ENCODE measurements around the gene LRRN2.

The LRRN2 gene

DNA sequence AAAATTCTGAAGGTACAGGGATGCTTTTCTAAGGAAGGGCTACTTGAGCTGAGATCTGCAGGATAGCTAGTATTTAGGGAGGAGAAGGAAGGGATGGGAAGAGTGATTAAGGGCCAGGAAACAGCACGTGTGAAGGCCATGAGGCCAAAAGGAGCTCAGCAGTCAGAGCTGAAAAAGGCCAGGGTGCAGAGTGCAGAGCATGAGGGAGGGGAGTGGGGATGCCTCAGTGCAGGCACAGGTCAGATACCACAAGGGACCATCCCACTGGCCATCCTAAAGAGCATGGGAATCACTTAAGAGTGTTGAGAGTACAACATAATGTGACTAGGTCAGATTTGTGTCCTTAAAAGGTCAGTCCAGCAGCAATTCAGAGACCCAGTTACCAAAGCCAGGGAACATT lies 16.0 kb downstream of the LRRN2 start:
- Histone ChIP-seq H2BK5ac (ENCODE audit: low read length) (no peak overlapping the region), H3K36me3 (replicated peaks in 1 of 2; ENCODE audit: control insufficient read depth in 2 of 2, insufficient read depth in 2 of 2, low read length in 2 of 2) (no peaks in the 10 kb centered on the region), H3K27ac (replicated peaks; ENCODE audit: low read length) (no peak overlapping the region), H3K14ac (ENCODE audit: low read length) (no peak overlapping the region), H3K9me3 (replicated peaks in 1 of 2; ENCODE audit: control insufficient read depth in 2 of 2, insufficient read depth in 1 of 2, low read depth in 1 of 2, low read length in 2 of 2) (no peaks in the 10 kb centered on the region), H4K91ac (ENCODE audit: low read depth, low read length, poor library complexity) (no peak overlapping the region), H3K18ac (ENCODE audit: low read length) (no peak overlapping the region), H2AFZ (ENCODE audit: low read length) (no peak overlapping the region), H3K4me1 (ENCODE audit: control insufficient read depth in 2 of 2, insufficient read depth in 1 of 2, low read depth in 1 of 2, low read length in 2 of 2) (peaks cover 4% of the 10 kb centered on the region in 2 donors), H3K27me3 (ENCODE audit: control insufficient read depth in 3 of 3, insufficient read depth in 3 of 3, low read depth in 1 of 3, low read length in 3 of 3) (peaks cover 0 to 6% (median 0%) of the 10 kb centered on the region in 3 experiments), H3K4me3 (ENCODE audit: low read length in 2 of 2) (no peak overlapping the region), H3K4me2 (ENCODE audit: insufficient read depth, low read length, poor library complexity, severe bottlenecking) (no peak overlapping the region), H2BK120ac (ENCODE audit: low read depth, low read length) (no peak overlapping the region), H3K4ac (ENCODE audit: low read length) (no peak overlapping the region), H2BK12ac (ENCODE audit: low read length) (no peak overlapping the region), H2AK5ac (ENCODE audit: low read depth, low read length) (no peak overlapping the region), H3K23ac (ENCODE audit: low read depth, low read length, poor library complexity) (no peak overlapping the region), H4K8ac (ENCODE audit: low read depth, low read length) (no peak overlapping the region), H3K79me1 (ENCODE audit: low read depth, low read length) (no peaks in the 10 kb centered on the region), H2BK15ac (ENCODE audit: low read length) (no peak overlapping the region), H3K9ac (ENCODE audit: low read depth, low read length, poor library complexity) (no peak overlapping the region)
- DNase-seq (ENCODE audit: low spot score): no peak
- WGBS, 2 donors (ENCODE audit: extremely low coverage in 2 of 2, insufficient read length in 2 of 2, insufficient replicate concordance in 1 of 2): no CpG with 5 or more reads among the region's 1 CpG

DNA sequence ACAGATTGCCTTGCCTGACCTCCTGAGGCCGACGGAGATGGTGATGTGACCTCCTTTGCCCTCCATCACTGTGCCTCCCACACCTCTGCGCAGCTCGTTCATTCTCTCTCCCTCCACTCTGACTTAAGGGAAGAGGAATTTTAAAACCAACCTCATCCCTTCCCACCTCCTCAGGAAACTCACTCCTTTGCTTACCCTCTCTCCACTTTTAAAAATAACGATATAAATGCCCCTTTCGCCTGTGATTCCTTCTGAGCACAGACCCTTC lies 21.2 kb downstream of the LRRN2 start:
- no peak overlapping the region for H3K4ac ChIP-seq (ENCODE audit: low read length)
- H4K8ac ChIP-seq (ENCODE audit: low read depth, low read length): no peak overlapping the region
- WGBS, 2 donors (ENCODE audit: extremely low coverage in 2 of 2, insufficient read length in 2 of 2, insufficient replicate concordance in 1 of 2): no CpG with 5 or more reads among the region's 6 CpGs
- no peaks in the 10 kb centered on the region for H3K36me3 ChIP-seq (replicated peaks in 1 of 2; ENCODE audit: control insufficient read depth in 2 of 2, insufficient read depth in 2 of 2, low read length in 2 of 2)
- no peak overlapping the region for H4K91ac ChIP-seq (ENCODE audit: low read depth, low read length, poor library complexity)
- H3K18ac ChIP-seq (ENCODE audit: low read length): no peak overlapping the region
- H3K4me2 ChIP-seq (ENCODE audit: insufficient read depth, low read length, poor library complexity, severe bottlenecking): no peak overlapping the region
- peak overlapping the region; percentile 82 for H2AFZ ChIP-seq (ENCODE audit: low read length)
- H3K27ac ChIP-seq (replicated peaks; ENCODE audit: low read length): no peak overlapping the region
- no peak overlapping the region for H2AK5ac ChIP-seq (ENCODE audit: low read depth, low read length)
- H3K27me3 ChIP-seq (ENCODE audit: control insufficient read depth in 3 of 3, insufficient read depth in 3 of 3, low read depth in 1 of 3, low read length in 3 of 3): no peaks in the 10 kb centered on the region
- DNase-seq (ENCODE audit: low spot score): no peak
- no peak overlapping the region for H2BK120ac ChIP-seq (ENCODE audit: low read depth, low read length)
- H2BK5ac ChIP-seq (ENCODE audit: low read length): no peak overlapping the region
- no peaks in the 10 kb centered on the region for H3K79me1 ChIP-seq (ENCODE audit: low read depth, low read length)
- H3K14ac ChIP-seq (ENCODE audit: low read length): no peak overlapping the region
- H3K9ac ChIP-seq (ENCODE audit: low read depth, low read length, poor library complexity): no peak overlapping the region
- no peaks in the 10 kb centered on the region for H3K9me3 ChIP-seq (replicated peaks in 1 of 2; ENCODE audit: control insufficient read depth in 2 of 2, insufficient read depth in 1 of 2, low read depth in 1 of 2, low read length in 2 of 2)
- no peak overlapping the region for H2BK12ac ChIP-seq (ENCODE audit: low read length)
- H3K23ac ChIP-seq (ENCODE audit: low read depth, low read length, poor library complexity): no peak overlapping the region
- peaks cover 12 to 17% of the 10 kb centered on the region in 2 donors for H3K4me1 ChIP-seq (ENCODE audit: control insufficient read depth in 2 of 2, insufficient read depth in 1 of 2, low read depth in 1 of 2, low read length in 2 of 2)
- no peak overlapping the region for H2BK15ac ChIP-seq (ENCODE audit: low read length)
- H3K4me3 ChIP-seq (ENCODE audit: low read length in 2 of 2): no peak overlapping the region

DNA sequence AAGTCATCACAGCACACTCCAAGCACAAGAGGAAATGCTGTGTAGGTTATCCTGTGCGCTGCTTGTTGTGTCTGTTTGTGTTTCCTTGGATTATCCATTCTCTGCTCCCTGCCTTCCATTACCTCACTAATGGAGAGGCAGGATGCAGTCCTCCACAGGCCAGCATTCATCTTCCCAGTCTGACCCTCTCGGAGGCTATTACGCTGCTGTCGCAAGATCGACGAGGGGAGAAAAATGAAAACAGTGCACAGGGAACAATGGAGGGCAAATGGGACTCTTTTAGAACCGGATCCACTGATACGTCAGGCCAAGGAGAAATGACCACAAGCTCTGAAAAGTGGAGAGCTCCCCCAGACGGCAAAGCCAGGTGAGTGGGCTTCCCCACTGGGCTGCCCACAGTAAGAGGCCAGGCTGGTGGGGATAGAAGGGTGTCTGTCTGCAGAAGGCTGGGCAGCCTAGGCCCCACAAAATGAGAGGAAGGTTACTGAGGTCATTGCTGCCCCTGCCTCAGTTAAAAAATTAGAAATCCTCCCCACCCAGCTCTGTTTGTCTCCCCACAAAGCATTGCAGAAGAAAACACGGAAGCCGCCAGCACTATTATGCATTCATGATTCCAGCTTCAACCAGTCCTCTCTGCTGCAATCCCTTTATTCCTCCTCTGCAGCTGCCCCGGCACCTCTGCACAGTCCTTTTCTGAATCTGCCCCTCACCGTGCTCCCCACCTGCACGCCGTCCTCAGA lies 21.7 kb downstream of the LRRN2 start:
- no peaks in the 10 kb centered on the region for H3K9me3 ChIP-seq (replicated peaks in 1 of 2; ENCODE audit: control insufficient read depth in 2 of 2, insufficient read depth in 1 of 2, low read depth in 1 of 2, low read length in 2 of 2)
- no peak for DNase-seq (ENCODE audit: low spot score)
- H2BK12ac ChIP-seq (ENCODE audit: low read length): no peak overlapping the region
- no peaks in the 10 kb centered on the region for H3K27me3 ChIP-seq (ENCODE audit: control insufficient read depth in 3 of 3, insufficient read depth in 3 of 3, low read depth in 1 of 3, low read length in 3 of 3)
- no peak overlapping the region for H3K4ac ChIP-seq (ENCODE audit: low read length)
- no CpG with 5 or more reads among the region's 15 CpGs for WGBS, 2 donors (ENCODE audit: extremely low coverage in 2 of 2, insufficient read length in 2 of 2, insufficient replicate concordance in 1 of 2)
- H3K79me1 ChIP-seq (ENCODE audit: low read depth, low read length): no peaks in the 10 kb centered on the region
- no peak overlapping the region for H3K4me3 ChIP-seq (ENCODE audit: low read length in 2 of 2)
- no peak overlapping the region for H4K91ac ChIP-seq (ENCODE audit: low read depth, low read length, poor library complexity)
- no peak overlapping the region for H3K14ac ChIP-seq (ENCODE audit: low read length)
- H4K8ac ChIP-seq (ENCODE audit: low read depth, low read length): no peak overlapping the region
- no peak overlapping the region for H2BK120ac ChIP-seq (ENCODE audit: low read depth, low read length)
- no peak overlapping the region for H3K23ac ChIP-seq (ENCODE audit: low read depth, low read length, poor library complexity)
- H3K9ac ChIP-seq (ENCODE audit: low read depth, low read length, poor library complexity): no peak overlapping the region
- peaks cover 12 to 17% of the 10 kb centered on the region in 2 donors for H3K4me1 ChIP-seq (ENCODE audit: control insufficient read depth in 2 of 2, insufficient read depth in 1 of 2, low read depth in 1 of 2, low read length in 2 of 2)
- H3K18ac ChIP-seq (ENCODE audit: low read length): no peak overlapping the region
- no peak overlapping the region for H2AK5ac ChIP-seq (ENCODE audit: low read depth, low read length)
- no peak overlapping the region for H3K4me2 ChIP-seq (ENCODE audit: insufficient read depth, low read length, poor library complexity, severe bottlenecking)
- peak overlapping the region; percentile 82 for H2AFZ ChIP-seq (ENCODE audit: low read length)
- H2BK15ac ChIP-seq (ENCODE audit: low read length): no peak overlapping the region
- no peak overlapping the region for H2BK5ac ChIP-seq (ENCODE audit: low read length)
- no peaks in the 10 kb centered on the region for H3K36me3 ChIP-seq (replicated peaks in 1 of 2; ENCODE audit: control insufficient read depth in 2 of 2, insufficient read depth in 2 of 2, low read length in 2 of 2)
- H3K27ac ChIP-seq (replicated peaks; ENCODE audit: low read length): no peak overlapping the region

DNA sequence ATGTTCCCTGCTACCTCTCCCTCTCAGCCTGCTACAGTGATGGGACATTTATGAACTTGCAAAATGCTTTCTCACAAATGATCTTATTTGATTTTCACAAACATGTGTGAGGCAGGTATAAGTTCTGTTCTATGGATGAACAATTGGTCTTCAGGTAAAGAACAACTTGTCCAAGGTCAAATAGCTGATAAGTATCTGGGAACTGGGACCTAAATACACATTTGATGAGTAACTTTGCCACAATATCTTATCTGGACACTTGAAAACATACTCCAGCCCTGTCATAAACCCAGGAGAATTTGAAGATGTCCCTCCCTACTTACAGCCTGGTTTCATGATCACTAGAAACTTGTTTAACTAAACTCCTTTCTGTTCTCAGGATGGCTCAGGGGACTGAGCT lies 23.0 kb downstream of the LRRN2 start:
- H3K79me1 ChIP-seq (ENCODE audit: low read depth, low read length): no peaks in the 10 kb centered on the region
- no peaks in the 10 kb centered on the region for H3K36me3 ChIP-seq (replicated peaks in 1 of 2; ENCODE audit: control insufficient read depth in 2 of 2, insufficient read depth in 2 of 2, low read length in 2 of 2)
- no peaks in the 10 kb centered on the region for H3K9me3 ChIP-seq (replicated peaks in 1 of 2; ENCODE audit: control insufficient read depth in 2 of 2, insufficient read depth in 1 of 2, low read depth in 1 of 2, low read length in 2 of 2)
- H4K91ac ChIP-seq (ENCODE audit: low read depth, low read length, poor library complexity): no peak overlapping the region
- H3K18ac ChIP-seq (ENCODE audit: low read length): no peak overlapping the region
- H2AK5ac ChIP-seq (ENCODE audit: low read depth, low read length): no peak overlapping the region
- no peak overlapping the region for H2BK120ac ChIP-seq (ENCODE audit: low read depth, low read length)
- no peak for DNase-seq (ENCODE audit: low spot score)
- no peak overlapping the region for H3K9ac ChIP-seq (ENCODE audit: low read depth, low read length, poor library complexity)
- H3K4me3 ChIP-seq (ENCODE audit: low read length in 2 of 2): no peak overlapping the region
- no peak overlapping the region for H4K8ac ChIP-seq (ENCODE audit: low read depth, low read length)
- no peaks in the 10 kb centered on the region for H3K27me3 ChIP-seq (ENCODE audit: control insufficient read depth in 3 of 3, insufficient read depth in 3 of 3, low read depth in 1 of 3, low read length in 3 of 3)
- no peak overlapping the region for H2BK12ac ChIP-seq (ENCODE audit: low read length)
- no peak overlapping the region for H3K14ac ChIP-seq (ENCODE audit: low read length)
- H3K4ac ChIP-seq (ENCODE audit: low read length): no peak overlapping the region
- H2BK15ac ChIP-seq (ENCODE audit: low read length): no peak overlapping the region
- peaks cover 12 to 17% of the 10 kb centered on the region in 2 donors for H3K4me1 ChIP-seq (ENCODE audit: control insufficient read depth in 2 of 2, insufficient read depth in 1 of 2, low read depth in 1 of 2, low read length in 2 of 2)
- H3K27ac ChIP-seq (replicated peaks; ENCODE audit: low read length): no peak overlapping the region
- H2BK5ac ChIP-seq (ENCODE audit: low read length): no peak overlapping the region
- no peak overlapping the region for H3K23ac ChIP-seq (ENCODE audit: low read depth, low read length, poor library complexity)
- no peak overlapping the region for H2AFZ ChIP-seq (ENCODE audit: low read length)
- no peak overlapping the region for H3K4me2 ChIP-seq (ENCODE audit: insufficient read depth, low read length, poor library complexity, severe bottlenecking)

All from neuronal stem cell (in vitro differentiated cells).